HEK293T (cell line): ENCODE data around the gene FBLL1.

Experiments
- ARNT ChIP-seq: fragments of 450-650 bp; IDR thresholded peaks from 2 replicates; pipeline ENCODE4 v1.6.1; 2017; ENCODE audit warnings: mild to moderate bottlenecking
- BHLHE40 ChIP-seq: fragments of 450-650 bp; IDR thresholded peaks from 2 replicates; pipeline ENCODE4 v1.6.1; 2016; ENCODE audit warnings: mild to moderate bottlenecking, moderate library complexity, borderline replicate concordance
- CTBP1 ChIP-seq: fragments of 450-650 bp; IDR thresholded peaks from 2 replicates; pipeline ENCODE4 v1.6.1; 2016; ENCODE audit warnings: borderline replicate concordance
- ELF4 ChIP-seq: fragments of 450-650 bp; IDR thresholded peaks from 2 replicates; pipeline ENCODE4 v1.6.1; 2017; ENCODE audit warnings: antibody characterized with exemption
- FOXK2 ChIP-seq: fragments of 450-650 bp; IDR thresholded peaks from 2 replicates; pipeline ENCODE4 v1.6.1; 2016; ENCODE audit warnings: mild to moderate bottlenecking
- FOXM1 ChIP-seq: fragments of 450-650 bp; IDR thresholded peaks from 2 replicates; pipeline ENCODE4 v1.6.1; 2017; ENCODE audit warnings: mild to moderate bottlenecking, borderline replicate concordance
- HDGF ChIP-seq: fragments of 450-650 bp; IDR thresholded peaks from 2 replicates; pipeline ENCODE4 v1.6.1; 2017; ENCODE audit warnings: antibody characterized with exemption, borderline replicate concordance
- PKNOX1 ChIP-seq: fragments of 450-650 bp; IDR thresholded peaks from 2 replicates; pipeline ENCODE4 v1.6.1; 2016
- SP1 ChIP-seq: fragments of 450-650 bp; IDR thresholded peaks from 2 replicates; pipeline ENCODE4 v1.6.1; 2017
- SUZ12 ChIP-seq: fragments of 450-650 bp; IDR thresholded peaks from 2 replicates; pipeline ENCODE4 v1.6.1; 2016; ENCODE audit warnings: mild to moderate bottlenecking
- TARDBP ChIP-seq: fragments of 450-650 bp; IDR thresholded peaks from 2 replicates; pipeline ENCODE4 v1.6.1; 2016
- ZNF384 ChIP-seq: fragments of 450-650 bp; IDR thresholded peaks from 2 replicates; pipeline ENCODE4 v1.6.1; 2016

- no peak for TF ChIP-seq FOXM1
- no peak for TF ChIP-seq TARDBP
- TF ChIP-seq SUZ12: no peak
- TF ChIP-seq ARNT: peak; percentile 36; the same call in 1 of the 2 replicates
- TF ChIP-seq BHLHE40: no peak
- no peak for TF ChIP-seq FOXK2
- TF ChIP-seq ZNF384: no peak
- TF ChIP-seq ELF4: peak; percentile 69
- no peak for TF ChIP-seq HDGF
- no peak for TF ChIP-seq SP1
- TF ChIP-seq PKNOX1: peak; percentile 82
- TF ChIP-seq CTBP1: 0 out of 2 replicates have a peak, but pooled peaks have one; percentile 34
Observed at GRCh38 chr5:168486136-168486879, 42.8 kb upstream of the FBLL1 start, which contains the start of gene RARS1.
